GM21825 (cell line): ENCODE measurements around the gene EXOC4.

Experiments
- ATAC-seq: cut with Tn5 transposase; IDR thresholded peaks from one replicate; pipeline ENCODE4 v1.9.1; 2021; ENCODE audit warnings: mild to moderate bottlenecking, moderate library complexity; ENCODE audit not compliant: unreplicated experiment

Gene EXOC4

DNA sequence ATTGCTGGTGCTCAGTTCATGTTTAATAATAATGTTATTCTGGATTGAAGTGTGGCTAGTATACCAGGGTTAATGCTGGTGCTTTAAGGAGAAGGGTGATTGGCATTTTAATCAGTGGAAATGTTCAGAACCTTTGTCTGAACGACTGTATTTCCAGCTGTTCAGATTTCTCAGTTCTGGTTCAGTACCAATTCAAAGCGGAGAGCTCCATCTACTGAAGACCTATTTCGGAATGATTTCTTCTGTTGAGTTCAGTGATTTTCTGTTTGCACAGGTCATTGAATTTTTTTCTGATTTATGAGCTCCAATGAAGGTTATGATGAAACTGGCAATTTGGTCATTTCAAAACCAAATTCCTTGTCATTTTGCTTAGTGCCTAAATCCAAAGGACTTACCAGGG lies 160.1 kb downstream of the EXOC4 start:
- ATAC-seq: no peak

- no peak for ATAC-seq
These were observed 166.2 kb downstream of the EXOC4 start for GRCh38 chr7:133419041-133419440.

GRCh38 chr7:133423618-133424017 lies 170.7 kb downstream of the EXOC4 start:
- no peak for ATAC-seq

- no peak for ATAC-seq
These were observed 175.4 kb downstream of the EXOC4 start for GRCh38 chr7:133428326-133428725.

DNA sequence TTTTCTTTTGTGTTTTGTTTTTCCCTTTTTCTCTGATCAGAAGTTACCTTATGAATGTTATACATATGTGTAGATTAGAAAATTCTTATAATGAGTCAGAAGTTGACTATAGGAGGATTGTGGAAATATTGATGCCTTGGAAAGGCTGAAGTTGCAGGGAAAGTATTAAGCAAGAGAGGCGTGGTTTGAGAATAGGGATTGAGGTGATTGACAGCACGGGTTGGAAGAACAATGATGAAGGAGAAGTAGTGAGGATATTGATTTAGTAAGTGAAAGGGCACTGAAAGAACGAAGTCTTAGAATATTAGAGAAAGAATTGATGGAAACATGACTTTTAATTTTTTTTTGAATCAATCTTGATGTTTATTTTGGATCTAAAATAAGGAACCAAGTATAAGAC lies 176.0 kb downstream of the EXOC4 start:
- no peak for ATAC-seq

DNA sequence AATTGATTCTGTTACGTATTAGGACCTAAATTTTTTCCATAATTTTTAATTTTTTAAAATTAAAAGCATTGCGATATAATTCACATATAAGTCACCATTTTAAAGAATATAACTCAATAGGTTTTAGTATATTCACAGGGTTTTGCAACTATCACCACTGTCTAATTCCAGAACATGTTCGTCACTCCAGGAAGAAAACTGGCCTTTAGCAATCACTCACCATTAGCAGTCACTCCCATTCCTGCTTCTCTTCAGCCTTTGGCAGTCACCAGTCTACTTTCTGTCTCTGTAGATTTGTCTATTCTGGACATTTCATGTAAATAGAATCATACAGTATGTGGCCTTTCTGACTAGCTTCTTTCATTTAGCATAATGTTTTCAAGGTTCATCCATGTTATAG lies 176.5 kb downstream of the EXOC4 start:
- no peak for ATAC-seq

DNA sequence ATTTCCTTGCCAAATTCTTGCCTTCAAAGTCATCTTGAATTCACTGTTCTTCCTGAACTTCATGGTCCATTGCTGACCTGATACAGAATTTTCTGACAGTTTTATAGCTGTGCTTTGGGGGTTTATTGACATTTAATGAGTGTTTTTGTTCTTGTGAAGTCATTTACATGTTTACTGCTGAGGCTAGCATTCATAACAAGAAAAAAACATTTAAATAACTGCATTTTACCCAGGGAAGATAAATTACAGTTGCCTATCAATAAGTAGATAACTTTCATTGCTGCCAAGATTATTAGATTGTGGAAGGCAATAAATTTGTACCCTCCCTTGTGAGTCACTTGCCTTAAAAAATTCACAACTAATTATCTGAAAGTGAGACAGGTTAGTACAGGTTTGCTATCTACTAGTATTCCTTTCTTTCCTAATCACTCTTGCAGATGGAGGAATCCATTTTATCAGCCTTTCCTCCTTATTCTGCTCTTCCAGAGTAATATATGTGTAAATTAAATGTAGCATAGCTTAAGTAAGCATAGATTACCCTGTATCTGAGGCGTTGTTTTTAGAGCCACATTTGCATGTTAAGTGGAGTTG lies 178.4 kb downstream of the EXOC4 start:
- no peak for ATAC-seq

GRCh38 chr7:133433165-133433812 lies 180.4 kb downstream of the EXOC4 start:
- ATAC-seq: no peak

- ATAC-seq: no peak
These were observed 181.5 kb downstream of the EXOC4 start for GRCh38 chr7:133434246-133434865.

DNA sequence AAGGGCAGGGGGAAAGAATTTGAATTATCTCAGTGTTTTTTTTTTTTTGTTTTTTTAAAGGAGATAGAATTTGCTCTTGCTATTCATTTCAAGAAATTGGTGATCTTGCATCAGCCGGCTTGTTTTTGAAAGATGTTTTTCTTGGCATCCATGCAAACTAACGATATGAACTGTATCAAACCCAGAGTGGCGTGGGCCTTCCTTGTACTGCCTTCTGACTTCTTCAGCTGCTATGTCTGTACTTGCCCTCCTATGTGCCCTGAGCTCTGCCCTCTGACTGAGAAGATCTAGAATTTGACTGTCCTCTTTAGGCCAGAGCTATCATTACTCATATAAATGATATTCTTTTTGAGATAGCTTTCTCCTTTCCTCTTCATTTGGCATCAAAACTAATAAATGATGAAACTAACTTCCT lies 183.1 kb downstream of the EXOC4 start:
- ATAC-seq: no peak

- ATAC-seq: no peak
These were observed 184.7 kb downstream of the EXOC4 start for GRCh38 chr7:133437544-133437943.

DNA sequence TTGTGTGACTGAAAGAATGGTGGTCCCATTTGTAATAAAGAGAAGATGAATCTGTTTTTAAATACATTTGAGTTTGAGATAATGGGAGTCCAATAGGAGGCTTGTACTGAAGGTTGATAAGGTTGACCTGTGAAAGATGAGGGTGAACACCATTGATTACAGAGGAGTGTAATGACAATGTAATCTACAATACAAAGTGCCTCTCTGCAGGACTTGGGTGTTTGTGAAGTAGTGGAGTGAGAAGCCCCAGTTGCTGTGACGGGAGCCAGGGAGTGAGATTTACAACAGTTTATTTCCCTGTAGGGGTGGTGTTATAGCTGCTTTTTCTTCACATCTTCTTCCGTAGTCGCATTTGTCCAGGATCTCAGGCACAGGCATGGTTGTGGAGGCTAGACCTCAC lies 189.9 kb downstream of the EXOC4 start:
- no peak for ATAC-seq

DNA sequence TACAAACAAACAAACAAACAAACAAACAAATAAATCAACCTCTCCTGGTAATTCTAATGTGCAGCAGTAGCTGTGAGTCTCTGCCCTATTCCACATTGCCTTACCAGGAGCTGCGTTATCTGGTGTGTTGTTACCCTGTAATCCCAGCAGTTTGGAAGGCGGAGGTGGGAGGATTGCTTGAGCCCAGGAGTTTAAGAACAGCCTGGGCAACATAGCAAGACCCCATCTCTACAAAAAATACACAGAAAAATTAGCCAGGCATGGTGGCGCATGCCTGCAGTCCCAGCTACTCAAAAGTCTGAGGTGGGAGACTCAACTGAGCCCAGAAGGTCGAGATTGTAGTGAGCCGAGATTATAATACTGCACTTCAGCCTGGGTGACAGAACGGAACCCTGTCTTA lies 192.7 kb downstream of the EXOC4 start:
- no peak for ATAC-seq

- ATAC-seq: no peak
These were observed 195.1 kb downstream of the EXOC4 start for GRCh38 chr7:133448012-133448411.

- no peak for ATAC-seq
These were observed 199.7 kb downstream of the EXOC4 start for GRCh38 chr7:133452577-133452976.

- ATAC-seq: no peak
These were observed 205.8 kb downstream of the EXOC4 start for GRCh38 chr7:133458688-133459087.

DNA sequence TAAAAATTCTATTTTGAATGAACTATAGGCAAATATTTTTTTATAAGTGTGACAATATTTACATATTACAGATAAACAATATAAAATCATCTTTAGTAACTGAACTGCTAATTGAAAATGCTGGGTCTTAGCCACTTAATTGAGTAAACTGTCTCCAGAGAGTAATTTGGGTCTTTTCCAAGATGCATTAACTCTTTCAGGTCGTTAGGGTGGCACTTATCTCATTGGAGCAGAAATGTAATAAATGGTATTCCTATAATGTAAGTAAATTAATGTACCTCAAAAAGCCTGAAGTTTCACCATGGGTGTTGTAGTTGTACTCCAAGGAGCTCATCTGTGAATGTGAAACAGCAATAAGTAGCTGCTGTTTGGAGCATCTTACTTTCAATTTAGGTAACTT lies 208.5 kb downstream of the EXOC4 start:
- no peak for ATAC-seq

DNA sequence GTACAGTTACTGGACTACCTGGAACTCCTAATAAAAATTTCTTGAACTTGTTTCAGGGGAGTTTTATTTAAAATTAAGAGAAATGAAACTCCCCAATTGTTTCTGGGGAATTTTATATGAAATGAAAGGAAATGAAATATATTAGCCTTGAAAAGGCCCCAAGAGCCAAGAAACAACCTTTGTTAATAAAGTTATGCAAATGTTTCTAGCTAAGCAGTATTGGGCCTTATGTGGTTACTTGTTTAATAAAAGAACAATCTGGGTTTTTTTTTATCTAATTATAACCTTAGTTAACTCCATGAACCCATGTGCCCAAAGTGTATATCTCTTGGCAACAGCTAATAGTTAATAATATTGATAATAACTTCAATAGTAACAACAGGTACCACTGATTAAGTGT lies 222.8 kb downstream of the EXOC4 start:
- ATAC-seq: no peak

DNA sequence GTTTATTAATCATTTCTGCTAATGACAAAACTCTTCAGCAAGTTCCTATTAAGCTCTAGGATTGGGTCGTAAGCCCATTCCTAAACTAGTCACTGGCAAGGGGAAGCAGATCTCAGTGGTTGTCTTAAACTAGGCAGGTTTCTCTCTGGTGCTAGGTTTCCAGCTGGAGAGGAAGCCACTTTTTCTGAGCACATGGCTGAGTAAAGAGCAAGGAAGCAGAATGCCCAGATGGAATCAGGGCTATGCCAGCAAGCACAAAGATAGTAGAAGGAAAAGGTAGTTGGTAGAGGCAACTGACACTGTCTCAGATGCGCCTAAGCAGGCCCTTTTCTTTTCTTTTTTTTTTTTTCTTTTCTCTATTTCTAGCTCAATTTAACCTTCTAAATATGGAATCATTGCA lies 224.9 kb downstream of the EXOC4 start:
- ATAC-seq: no peak

DNA sequence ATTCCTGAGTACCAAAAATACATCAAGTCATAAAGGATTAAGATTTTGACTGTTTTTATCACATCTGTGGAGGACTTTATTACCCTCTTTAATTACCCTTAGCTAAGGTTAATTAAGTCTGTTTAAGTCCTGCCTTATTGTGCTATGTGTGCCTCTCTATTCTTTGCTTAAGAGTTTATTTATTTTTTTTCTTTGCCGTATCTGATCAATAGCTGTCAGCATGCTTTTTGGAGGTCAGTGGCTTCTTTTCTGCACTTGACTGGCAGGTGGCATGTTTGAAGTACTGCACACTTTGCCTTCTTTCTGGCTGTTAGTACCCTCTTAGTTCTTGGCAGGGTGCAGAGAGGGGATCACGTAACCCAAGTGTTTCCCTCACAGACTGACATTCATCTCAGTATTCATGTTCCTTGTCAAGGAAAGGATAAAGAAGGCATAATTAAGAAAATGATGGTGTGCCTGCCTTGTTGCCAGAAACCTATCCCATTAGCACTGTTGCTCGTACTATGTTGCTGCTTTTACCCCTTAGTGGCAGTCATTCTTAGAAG lies 225.8 kb downstream of the EXOC4 start:
- no peak for ATAC-seq

- ATAC-seq: no peak
These were observed 226.7 kb downstream of the EXOC4 start for GRCh38 chr7:133479456-133480065.

- ATAC-seq: no peak
These were observed 228.0 kb downstream of the EXOC4 start for GRCh38 chr7:133480868-133481267.
